GM18508 (cell line): ENCODE measurements around the gene EEIG2.

ENCODE experiments used
- ATAC-seq: cut with Tn5 transposase; IDR thresholded peaks from one replicate; pipeline ENCODE4 v1.9.1; 2021; ENCODE audit warnings: moderate number of reproducible peaks; ENCODE audit not compliant: insufficient read depth, unreplicated experiment

Gene EEIG2

DNA sequence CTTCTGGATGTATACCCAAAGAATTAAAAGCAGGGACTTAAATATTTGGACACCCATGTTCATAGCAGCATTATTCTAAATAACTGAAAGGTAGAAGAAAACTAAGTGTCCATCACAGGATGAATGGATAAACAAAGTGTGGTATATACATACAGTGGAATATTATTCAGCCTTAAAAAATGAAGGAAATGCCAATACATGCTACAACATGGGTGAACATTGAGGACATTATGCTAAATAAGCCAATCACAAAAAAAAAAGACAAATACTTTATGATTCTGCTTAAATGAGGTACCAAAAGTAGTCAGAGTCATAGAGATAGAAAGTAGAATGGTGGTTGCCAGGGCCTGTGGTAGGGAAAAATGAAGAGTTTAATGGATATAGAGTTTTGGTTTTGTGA is 14.1 kb downstream of the EEIG2 start:
- no peak for ATAC-seq

DNA sequence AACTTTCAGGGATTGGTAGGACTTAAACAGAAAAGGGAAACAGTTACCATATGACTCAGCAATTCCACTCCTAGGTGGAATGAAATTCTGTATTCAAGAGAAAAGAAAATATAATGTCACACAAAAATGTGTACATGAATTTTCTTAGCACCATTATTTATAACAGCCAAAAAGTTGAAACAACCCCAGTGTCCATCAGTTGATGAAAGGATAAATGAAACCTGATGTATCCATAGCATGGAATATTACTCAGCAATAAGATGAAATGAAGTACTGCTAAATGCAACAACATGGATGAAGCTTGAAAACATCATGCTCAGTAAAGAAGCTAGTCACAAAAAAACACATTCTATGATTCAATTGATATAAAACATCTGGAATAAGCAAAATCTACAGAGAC is 15.5 kb downstream of the EEIG2 start:
- no peak for ATAC-seq

GRCh38 chr1:108583757-108584427 is 24.0 kb downstream of the EEIG2 start:
- no peak for ATAC-seq

GRCh38 chr1:108584428-108584856 is 24.5 kb downstream of the EEIG2 start:
- no peak for ATAC-seq

GRCh38 chr1:108585313-108585712 is 25.4 kb downstream of the EEIG2 start:
- ATAC-seq: no peak

- no peak for ATAC-seq
These were observed 30.5 kb downstream of the EEIG2 start for GRCh38 chr1:108590441-108590840.

GRCh38 chr1:108590957-108591356 is 31.1 kb downstream of the EEIG2 start:
- ATAC-seq: no peak

DNA sequence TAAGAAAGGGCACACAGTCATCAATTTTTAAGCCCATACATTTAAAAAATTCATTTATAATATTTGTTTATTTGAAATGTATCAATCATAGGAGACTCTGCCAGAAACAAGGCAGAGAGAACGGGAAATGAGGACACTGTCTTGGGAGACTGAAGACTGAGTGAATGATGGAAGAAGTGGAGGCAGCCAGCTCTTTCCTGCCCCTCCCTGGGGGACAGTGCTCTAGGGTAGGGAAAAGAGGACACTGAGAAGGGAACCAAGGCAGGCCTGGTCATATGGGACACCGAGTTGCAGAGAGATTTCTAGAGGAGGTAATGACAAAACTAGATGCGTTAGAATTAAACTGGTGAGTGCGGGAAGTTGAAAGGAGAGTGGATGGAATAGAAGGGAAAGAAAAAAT is 31.6 kb downstream of the EEIG2 start:
- ATAC-seq: no peak

GRCh38 chr1:108592030-108592759 is 32.3 kb downstream of the EEIG2 start:
- no peak for ATAC-seq

DNA sequence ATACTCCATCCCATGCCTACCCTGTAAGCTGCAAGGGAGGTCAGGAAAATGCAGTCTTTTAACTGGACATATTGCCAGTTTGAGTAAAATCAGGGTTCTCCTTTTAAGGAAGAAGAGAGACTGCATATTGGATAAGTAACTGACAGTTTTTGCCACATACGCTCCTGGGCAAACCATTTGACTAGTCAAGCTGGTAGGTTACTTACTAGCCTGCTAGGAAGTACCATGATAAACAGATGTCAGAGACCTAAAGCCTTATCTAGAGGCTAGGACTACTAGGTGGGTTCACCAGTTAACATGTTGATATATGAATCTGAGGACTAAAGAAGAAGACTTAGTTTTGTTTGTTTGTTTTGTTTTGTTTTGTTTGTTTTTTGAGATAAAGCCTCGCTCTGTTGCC is 33.5 kb downstream of the EEIG2 start:
- ATAC-seq: no peak

DNA sequence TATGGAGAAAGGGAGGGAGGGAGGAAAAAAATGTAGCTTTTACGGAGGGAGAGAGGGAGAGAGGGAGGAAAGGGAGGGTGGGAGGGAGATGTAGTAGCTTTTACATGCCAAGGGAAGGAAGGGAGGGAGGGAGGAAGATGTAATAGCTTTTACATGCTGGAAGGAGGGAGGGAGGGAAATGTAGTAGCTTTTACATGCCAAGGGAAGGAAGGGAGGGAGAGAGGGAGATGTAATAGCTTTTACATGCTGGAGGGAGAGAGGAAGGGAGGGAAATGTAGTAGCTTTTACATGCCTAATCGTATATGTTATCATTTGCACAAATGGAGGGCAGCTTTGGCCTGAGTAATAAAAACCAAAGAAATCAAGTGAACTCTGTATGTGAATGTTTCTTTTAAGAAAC is 35.6 kb downstream of the EEIG2 start:
- ATAC-seq: no peak

DNA sequence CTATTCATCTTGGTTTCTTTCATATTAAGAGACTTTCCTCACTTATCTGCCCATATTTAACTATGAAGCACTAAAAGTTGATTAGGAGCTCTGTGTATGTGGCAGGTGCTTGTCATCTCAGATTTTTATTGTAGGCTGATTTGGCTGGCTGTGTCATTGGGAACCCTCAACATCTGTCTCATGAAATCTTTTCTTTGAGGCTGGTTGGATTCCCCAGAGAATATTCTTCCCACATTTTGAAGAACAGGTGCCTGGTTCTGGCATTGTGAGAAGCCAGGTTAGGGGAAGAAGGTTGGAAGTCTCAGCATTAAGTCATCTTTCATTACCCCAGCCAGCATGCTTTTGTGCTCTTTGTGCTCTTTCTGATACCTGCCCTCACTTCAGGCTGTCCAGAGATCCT is 37.1 kb downstream of the EEIG2 start:
- ATAC-seq: no peak

GRCh38 chr1:108598340-108598739 is 38.4 kb downstream of the EEIG2 start:
- ATAC-seq: no peak

- ATAC-seq: no peak
These were observed 40.6 kb downstream of the EEIG2 start for GRCh38 chr1:108600504-108600903.

DNA sequence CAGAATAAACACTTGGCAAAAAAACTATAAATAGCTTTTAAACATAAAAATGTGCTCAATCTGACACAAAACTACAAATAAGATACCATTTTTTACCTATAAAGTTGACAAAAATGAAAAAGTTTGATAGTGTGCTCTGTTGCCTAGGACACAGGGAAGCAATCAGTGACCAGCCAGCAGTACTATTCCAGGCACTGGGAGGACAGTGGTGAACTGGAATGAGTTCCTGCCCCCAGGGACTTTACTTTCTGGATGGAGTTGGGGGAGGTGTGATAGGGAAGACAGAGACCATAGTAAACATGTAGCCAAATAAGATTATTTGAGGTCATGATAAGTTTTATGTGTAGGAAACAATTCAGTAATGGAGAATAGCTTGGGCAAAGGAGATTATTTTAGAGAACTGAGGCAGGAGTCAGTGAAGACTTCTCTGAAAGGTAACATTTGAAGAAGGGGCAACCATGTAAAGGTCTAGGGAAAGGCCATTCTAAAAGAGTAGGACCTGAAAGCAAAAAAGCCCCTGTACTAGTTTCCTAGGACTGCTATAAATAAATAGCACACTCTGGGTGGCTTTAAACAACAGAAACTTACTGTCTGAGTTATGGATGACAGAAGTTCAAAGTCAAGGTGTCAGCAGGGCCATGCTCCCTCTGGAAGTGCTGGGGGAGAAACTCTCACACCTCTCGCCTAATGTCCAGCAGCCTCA is 42.0 kb downstream of the EEIG2 start:
- no peak for ATAC-seq

DNA sequence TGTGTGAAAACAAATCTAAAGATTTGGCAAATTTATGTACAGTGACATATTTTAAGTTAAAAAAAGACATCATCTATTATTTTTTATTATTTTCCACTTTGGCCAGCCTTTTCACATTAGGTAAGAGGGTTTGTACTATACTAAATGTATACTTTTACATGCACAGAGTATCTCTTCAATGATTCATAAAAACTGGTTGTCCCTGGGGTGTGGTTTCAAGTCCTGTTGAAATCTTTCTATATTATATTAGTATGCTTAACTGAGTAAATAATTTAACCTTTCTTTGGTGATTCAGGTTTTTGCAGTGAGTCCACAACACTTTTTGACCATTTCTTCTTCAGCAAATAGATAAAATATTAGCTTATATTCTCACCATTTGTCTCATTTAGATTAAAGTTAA is 45.7 kb downstream of the EEIG2 start:
- no peak for ATAC-seq

- no peak for ATAC-seq
These were observed 46.6 kb downstream of the EEIG2 start for GRCh38 chr1:108606478-108606877.

DNA sequence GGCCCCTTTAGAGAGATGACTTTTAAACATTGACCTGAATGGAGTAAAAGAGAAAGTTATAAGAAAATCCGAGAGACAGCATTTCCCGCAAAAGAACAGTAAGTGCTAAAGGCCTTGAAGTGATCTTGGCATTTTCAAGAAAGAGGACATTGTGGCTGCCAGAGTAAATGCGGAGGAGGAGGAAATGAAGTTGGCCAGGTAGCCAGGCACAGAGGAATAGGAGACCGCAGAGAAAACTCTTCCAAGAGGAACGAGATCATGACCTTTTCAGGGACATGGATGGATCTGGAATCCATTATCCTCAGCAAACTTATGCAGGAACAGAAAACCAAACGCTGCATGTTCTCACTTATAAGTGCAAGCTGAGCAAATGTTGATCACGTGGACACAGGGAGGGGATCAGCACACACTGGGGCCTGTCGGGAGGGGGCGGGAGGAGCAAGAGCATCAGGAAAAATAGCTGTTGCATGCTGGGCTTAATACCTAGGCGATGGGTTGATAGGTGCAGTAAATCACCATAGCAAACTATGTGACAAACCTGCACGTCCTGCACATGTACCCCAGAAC is 49.7 kb downstream of the EEIG2 start:
- no peak for ATAC-seq
